HG03342 (cell line): ENCODE measurements around the gene PAPOLA.

Source experiments
- ATAC-seq: cut with Tn5 transposase; IDR thresholded peaks from one replicate; pipeline ENCODE4 v1.9.1; 2021; ENCODE audit warnings: mild to moderate bottlenecking, moderate library complexity; ENCODE audit not compliant: unreplicated experiment

PAPOLA gene

DNA sequence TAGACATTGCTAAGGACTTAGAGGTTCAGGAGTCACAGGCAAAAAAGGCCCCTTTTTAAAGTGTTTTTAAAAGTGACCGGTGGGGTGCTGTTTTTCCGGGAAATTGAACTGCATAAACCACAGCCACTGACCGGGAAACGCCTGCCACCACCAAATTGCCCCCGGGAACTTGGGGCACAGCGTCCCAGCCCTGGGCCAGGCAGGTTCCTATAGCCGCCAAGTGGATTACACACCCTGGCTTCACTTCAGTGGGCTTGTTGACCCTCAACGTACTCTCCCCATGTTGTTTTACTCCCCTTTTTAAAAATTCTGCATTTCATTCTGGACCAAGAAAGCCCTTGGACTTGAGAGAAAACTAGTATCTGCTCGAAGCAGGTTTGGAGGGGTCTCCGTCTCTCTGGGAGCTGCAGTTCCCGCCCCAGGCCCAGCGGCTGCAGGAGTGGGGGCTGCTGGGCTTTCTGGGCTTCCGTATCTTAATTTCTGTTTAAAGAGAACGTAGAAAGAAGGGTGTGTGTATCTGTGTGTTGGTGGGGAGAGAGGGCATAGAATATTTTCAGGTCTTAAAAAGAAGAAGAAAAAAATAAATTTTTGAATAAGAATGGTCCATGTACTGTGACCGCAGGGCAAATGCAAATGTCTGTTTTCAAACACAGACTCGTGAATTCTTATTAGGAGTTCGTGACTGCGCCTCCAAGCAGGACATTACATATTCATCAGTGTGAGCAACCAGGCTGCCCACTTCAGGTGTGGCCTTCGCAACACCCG, 82.9 kb downstream of the PAPOLA start:
- no peak for ATAC-seq

DNA sequence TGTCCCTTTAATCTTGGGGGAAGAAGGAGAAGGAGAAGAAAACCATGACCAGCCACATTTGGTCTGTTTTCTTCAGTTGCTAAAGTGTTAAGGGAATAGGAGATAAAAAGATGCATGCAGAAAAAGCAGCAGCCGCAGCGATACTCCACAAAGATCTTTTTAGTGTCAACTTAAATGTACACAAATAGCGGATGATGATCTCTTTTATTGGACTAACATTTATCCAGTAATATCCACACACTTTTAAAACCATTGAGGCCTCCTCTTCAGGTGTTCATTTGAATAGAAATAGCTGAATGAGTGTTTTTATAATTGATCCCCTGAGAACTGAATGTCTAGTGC, 83.5 kb downstream of the PAPOLA start:
- no peak for ATAC-seq

DNA sequence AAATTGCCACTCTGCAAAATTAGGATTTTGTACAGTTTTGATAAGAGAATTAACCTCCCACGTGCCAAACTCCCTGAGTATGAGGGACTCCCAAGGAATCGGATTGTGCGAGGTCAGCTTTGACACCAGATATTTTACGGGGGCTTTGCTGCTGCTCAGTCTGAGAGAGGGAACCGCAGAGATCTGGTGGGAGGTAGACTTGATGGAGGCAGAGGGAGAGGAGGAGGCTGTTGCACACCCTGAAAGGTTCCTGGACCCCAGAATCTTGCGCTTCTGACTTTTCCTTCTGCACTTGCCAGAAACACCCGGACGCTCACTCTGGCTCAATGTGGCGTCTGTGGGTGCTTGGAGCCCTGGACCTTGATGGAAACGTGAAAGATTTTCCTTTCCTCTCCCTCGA, 83.9 kb downstream of the PAPOLA start:
- no peak for ATAC-seq

DNA sequence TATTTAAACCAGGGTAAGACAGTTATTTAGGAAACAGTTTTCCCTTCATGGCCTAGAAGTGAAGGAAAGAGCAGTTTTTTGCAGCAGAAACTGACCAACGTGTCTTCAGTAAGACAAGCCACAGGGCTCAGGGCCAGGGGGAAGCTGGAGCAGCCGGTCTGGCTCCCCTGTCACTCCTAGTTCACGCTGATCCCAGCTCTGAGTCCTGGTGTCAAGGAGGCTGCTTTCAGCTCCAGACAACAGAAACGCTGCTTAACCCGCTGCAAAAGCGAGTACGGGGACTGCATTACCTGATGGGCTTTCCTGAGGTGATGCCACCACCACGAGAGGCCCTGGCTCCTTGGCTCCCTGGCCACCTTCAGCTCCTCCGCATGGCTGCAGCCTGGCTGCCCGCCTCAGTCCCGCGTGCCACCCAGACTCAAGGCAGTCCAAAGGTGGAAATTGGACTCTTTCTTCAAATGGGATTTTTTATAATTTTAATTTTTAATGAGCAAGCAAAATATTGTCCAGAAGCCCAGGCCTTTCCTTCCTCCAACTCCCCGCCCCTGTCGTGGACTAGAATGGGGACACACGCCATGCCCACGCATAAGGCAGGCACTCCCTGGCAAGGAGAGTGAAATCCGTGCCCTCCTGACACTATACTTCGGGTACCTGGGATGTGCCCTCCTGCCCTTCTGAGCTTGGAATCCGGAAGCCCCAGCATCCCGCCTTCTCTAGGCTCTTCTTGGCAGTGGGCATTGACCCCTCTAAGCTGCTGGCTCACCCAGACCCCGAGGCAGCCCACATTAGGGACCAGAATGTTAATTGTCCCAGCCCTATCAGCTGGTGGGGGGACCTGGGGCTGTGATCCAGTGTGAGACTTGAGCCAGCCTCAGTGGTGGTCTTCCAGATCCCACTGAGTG, 85.0 kb downstream of the PAPOLA start:
- no peak for ATAC-seq

DNA sequence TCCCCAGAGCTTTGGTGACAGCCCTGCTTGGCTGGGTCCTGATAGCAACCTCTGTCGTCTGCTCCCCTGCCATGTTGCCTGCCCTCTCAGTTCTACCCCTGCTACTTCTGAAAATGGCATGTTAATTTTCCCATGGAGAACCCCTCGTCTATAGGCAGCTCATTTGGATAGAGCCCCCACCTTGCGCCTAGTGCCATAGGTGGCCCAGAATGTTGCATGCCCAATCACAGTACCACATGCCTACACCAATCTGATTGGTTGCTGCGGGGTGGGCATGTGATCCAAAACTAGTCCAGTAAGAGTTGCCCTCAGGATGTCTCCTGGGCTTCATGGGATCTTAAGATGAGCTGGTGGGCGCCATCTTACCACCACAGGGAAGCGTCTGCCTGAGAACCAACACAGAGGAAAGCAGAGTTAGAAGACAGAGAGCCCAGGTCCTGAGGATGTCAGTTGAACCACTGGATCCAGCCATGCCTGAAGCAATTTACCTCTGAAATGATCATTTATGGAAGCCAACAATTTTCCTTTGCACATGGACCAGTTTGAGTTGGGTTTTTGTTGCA, 85.7 kb downstream of the PAPOLA start:
- ATAC-seq, result no peak

DNA sequence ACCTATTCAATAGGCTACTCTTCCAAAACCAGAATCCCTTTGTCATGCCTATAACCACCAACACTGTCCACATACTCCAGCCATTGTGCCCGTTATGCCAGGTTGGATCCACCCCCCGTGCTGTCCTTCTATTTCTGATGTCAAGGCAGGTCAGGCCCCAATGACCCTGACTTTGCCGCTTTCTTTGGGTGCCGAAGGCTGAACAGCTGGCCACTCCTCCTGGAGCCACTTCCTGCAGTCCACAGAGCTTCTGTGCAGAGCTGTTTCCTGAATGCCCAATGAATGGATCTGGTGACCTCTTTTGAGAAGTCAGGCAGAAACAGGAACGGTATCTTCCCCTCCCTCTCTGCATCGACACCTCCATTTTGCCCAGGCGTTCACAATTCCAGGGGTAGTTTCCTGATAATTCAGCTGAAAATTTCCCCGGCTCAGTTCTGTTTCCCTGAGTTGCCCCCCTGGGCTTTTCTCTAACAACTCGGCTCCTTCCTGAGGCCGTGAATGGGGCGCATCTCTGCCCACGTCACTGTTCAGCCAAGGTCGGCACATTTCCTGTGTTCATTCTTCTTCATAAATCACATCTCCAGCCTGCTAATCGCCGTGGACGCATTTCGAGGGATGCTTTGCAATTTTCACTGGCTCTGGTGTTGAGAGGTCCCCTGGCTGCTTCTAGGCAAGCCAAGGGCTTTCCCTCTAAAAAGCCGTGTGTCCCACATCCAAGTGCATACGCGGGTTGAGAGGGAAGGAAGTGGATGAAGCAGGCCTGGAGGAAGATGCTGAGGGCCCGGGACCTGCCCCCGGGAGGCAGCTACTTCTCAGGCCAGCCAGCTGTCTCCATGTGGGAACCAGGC, 86.5 kb downstream of the PAPOLA start:
- ATAC-seq, result no peak

DNA sequence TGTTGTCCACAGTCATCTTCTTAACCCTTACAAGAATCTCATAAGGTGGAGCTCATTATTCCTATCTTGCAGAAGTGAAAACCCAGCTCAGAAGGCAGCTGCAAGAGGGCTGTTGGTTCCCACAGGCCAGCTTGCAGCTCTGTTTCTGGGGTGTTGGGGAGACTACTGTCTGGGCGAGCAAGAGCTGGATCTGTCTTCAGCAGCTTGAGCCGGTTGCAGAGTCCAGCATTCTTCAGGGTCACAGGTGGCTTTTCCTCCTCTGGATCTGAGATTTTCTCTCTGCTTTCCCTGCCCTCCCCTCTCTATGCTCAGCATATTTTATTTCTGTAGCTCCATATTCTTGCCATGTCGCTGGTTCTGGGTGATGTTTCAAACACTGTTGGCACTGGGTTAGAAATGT, 87.4 kb downstream of the PAPOLA start:
- ATAC-seq, result no peak

DNA sequence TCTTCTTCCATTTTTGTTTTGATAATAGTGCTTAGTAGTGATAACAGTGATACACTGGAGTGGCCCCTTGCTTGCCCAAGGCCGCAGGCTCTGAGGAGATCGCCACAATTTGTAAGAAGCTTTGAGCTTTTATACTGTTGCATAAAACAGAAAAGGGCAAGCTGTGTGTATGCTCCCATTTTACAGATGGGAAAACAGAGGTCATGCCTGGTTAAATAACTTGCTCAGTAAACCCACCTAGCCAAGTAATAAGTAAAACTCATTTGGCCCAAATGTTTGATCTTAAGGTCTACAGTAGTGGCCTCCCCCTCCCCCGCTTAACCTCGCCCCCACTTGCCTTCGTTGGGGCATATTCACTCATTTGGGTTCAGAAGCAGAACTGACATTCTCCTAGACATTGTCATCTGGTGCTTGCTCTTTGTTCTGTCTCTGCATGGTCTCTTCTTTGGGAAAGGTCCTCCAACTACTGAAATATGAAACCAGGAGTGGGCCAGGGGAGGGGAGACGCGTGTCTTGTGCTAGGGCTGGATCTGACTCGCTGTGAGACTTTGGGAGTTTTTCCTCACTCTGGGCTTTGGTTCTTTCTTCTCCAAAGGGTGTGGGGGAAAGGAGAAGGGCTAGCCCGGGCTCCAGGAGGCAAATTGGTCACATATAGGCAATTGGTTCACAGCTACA, 88.1 kb downstream of the PAPOLA start:
- no peak for ATAC-seq

DNA sequence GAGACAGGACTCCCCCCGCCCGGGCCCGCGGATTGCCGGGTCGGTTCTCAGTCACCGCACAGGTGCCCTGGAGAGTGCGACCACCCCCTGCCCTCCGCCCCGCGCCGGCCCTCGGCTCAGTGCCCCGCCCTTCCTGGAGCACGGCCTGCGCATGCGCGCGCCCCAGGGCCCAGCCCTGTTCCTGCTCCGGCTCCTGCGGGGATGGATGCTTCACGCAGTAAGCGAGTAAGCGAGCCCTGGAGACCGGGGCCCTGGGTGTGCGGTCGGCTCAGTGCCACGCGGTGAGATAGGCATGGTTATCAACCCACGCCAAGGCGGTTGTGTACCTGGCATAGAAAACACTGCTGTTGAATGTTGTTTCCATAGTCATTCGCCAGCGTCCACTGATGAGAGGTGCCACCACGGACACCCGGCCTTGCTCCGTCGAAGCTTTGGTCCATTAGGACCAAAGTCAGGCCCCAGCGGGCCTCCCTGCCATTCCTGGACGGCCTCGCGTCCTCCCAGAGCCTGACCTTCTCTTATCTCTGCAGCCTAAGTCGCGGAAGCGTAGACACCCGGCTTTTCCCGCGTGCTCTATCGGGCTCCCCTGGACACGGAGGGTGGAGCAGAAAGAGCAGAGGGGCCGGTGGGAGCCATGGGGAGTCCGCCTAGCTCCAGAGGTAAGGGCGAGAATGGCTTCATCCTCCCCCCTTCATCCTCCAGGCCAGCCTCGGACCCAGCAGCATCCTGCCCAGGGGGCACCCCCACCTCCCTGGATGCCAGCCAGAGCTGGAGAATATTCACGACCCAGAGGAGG, 90.6 kb downstream of the PAPOLA start:
- peak; percentile 79 for ATAC-seq

DNA sequence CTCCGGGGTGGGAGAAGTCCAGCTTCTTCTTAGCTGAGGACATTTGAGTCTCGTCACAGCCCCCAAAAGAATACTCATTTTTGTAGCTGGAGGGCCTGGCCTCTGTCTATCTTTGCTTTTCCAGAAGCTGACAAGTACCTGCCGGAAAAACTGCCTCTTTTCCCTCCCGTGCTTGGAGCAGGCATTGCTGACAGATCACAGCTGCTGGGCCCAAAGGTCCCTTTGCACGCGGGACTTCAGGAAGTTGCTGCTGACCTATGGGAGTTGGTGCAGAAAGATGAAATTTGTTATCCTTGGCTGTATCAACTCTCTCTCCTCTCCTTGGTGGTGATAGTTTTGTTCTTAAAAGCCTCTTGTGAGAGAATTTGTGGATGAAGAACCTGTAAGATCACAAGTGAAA, 92.8 kb downstream of the PAPOLA start:
- no peak for ATAC-seq

DNA sequence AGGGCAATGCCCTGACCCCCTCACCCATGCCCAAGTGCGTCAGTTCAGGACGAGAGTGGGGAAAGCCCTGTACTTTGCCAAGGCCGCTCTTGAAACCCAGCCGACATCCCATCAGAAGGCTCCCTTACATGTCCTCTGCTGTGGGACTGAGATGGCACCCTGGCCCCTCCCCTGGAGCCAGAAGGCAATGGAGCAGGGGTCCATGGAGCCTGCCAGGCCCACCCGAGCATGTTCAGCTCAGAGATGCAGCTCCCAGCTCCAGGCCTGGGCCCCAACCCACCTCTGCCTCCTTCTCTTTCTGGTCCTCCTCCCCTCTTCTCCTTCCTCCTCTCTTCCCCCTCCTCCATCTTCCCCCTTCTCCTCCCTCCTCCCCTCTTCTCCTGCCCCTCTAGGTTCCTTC, 95.5 kb downstream of the PAPOLA start:
- no peak for ATAC-seq

DNA sequence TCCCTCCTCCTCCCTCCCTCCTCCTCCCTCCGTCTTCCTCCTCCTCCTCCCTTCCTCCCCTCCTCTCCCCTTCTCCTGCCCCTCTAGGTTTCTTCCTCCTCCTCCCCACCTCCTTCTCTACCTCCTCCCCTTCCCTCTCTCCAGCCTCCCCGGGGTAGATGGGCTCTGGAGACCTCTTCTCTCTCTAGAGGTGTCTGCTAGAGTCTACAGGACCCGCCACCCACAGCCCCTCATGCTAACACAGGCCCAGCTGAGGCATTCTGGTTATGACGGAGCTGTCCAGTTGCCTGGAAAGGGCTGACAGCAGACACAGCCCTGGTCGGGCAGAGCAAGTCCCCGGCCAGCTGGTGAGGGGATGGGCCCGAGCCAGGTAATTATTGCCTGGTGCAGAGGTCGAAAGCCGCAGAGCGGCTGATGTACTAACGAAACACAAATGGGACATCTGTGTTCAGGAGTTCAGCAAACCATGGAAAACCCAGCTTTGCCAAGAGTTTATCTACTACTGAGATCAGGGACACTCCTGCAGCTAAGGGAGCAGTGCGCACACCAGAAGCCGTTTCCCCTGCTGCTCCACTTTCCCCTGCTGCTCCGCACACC, 96.2 kb downstream of the PAPOLA start:
- ATAC-seq, result no peak

DNA sequence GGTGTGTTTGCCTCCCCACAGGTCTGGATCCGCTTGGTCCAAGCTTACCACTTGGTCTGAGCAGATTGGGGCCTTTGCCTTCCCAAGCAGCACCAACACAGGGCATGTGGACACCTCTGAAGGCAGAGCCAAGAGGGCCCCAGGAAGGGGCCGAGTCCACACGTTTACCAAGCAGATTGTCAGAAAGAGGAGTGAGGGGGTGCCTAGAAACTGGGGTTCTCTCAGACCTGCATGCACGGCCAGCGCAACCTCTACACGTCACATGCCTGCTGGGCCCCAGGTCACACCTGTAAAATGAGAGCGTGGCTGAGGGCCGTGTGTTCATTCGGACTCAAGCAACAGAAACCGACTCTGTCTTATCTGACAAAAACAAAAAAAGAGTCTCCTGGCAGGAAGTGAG, 96.9 kb downstream of the PAPOLA start:
- no peak for ATAC-seq

DNA sequence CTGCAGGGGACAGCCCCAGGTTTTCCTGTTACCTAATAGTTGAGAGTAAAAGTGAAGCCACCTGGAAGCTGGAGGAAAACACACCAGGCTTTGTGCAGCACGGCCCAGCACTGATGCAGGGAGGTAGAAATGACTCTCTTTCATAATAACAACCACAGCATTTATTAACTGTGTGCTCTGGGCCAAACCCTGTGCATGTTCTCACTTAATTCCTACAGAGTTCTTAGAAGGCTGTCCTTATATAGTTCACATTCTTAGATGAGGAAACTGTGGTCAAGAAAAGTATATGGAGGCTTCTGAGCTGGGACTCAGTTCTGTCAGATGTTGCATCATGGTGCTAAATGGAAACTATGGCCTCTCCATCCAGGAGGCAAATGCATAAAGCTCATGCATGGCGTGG, 100.0 kb downstream of the PAPOLA start:
- no peak for ATAC-seq

DNA sequence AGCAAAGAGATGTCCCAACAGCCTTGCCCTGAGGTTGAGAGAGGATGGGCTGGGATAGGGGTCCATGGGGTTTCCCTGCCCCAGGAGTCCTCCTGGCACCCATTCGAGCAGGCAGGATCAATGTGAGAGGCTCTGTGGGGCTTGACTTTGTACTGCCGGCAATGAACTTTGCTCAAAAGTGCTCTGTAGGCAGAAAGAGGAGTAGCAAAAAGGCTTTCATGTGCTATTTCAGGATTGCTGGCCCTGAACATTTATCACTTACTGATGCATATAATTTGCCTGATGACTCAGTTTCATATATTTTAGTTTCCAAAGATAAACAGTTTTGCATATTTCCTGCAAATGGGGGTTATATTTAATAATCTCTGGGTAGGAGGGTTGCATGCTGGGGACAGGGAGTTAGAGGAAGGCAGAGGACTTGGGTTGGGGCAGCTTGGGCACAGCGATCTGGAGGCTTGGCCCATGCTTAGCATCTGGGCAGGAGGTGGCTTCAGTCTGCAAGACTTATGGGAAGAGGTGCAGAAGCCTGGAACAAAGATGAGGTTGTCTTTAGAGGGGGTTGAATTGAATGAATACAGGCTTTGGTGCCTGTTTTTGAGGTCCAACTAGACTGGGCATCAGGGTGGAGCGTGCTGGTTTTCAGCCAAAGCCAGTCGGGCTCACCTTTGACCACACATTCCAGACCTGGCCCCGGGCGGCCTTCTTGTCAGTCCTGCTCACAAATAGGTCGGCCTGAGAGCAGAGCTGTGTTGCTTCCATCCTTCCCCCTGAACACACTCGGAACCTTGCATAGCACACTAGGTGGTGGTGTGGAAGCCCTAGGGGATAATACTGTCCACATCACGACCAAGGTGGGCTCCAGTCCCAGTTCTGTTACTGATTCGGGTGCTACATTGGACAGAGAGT, 101.4 kb downstream of the PAPOLA start:
- ATAC-seq, result no peak

DNA sequence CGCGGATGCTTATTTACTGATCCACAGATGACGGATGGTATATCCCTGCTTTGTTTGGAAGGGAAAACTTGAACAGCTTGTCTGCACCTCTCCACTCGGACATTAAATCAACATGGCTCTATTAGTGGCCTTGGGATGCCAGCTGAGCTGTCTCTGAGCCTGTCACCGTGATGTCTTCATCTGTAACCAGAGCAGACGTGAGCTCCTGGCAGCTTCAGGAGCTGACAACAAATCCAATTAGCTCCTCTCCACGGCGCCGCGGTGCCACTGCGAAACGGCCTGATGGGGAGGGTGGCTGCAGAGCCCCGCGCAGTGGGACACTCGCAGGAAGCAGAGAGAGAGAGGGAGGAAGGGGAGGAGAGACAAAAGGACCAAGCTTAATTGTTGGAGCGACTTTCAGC, 112.3 kb downstream of the PAPOLA start:
- ATAC-seq, result no peak

DNA sequence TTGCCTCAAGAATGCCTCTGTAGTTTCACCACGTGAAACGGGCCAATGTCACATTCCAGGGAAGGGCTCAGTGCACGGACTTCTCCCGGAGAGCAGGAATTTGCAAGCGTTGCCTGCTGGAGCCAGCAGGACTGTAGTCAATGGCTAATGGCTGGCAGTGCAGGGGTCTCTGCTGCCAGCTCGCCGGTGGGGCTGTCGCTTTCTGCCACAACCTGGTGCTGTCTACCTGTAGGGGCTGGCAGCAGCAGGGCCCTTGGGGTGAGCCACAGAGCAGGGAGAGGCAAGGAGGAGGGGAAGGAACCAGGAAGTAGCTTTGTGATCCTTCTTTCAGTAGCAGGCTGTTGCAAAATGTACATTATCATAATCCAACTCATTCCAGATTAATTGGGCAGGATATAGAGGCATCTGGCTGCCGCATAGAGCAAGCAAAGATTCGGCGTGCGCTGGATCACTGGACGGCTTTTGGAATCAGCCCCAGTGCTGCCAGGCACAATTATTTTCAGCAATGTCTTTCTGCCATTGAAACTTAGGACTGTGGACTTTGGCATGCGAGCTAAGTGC, 114.1 kb downstream of the PAPOLA start:
- ATAC-seq, result no peak
